Neutrophil (primary cell): ENCODE results near the gene BCAS1.
"Not testable (repeated sequence)": the region's sequence is repeated elsewhere in the genome, so short reads cannot be mapped to it uniquely, and the experiment has no call there.

Source experiments
- H3K27ac ChIP-seq: fragments of 200-600 bp; sonication (generic); 2 replicates; pipeline ENCODE4 v1.5.1; 2016; ENCODE audit warnings: mild to moderate bottlenecking, moderate library complexity
- H3K27me3 ChIP-seq: fragments of 200-600 bp; sonication (generic); 2 replicates; pipeline ENCODE4 v1.6.0; 2016; ENCODE audit warnings: mild to moderate bottlenecking
- H3K36me3 ChIP-seq: fragments of 200-600 bp; sonication (generic); 2 replicates; pipeline ENCODE4 v1.5.1; 2017
- H3K4me1 ChIP-seq, 2 experiments: fragments of 200-600 bp in 1 of 2; sonication (generic) in 1 of 2; 1 replicate in 1 of 2; 2 replicates in 1 of 2; pipeline versions ENCODE4 v1.5.1 to v1.6.1; 2013 to 2016; ENCODE audit warnings: low read depth in 1 of 2, low read length in 1 of 2, mild to moderate bottlenecking in 1 of 2, moderate library complexity in 1 of 2; ENCODE audit not compliant: control insufficient read depth in 1 of 2, insufficient read depth in 1 of 2
- H3K4me3 ChIP-seq, 2 experiments: fragments of 200-600 bp in 1 of 2; sonication (generic) in 1 of 2; 1 replicate in 1 of 2; 2 replicates in 1 of 2; pipeline ENCODE4 v1.5.1; 2013 to 2016; ENCODE audit warnings: low read depth in 1 of 2, low read length in 1 of 2, mild to moderate bottlenecking in 1 of 2, moderate library complexity in 1 of 2
- H3K9me3 ChIP-seq: fragments of 200-600 bp; sonication (generic); 2 replicates; pipeline ENCODE4 v1.5.1; 2016
- TF ChIP-seq, protein P1 (sequence below): fragments of 200-600 bp; sonication (generic); IDR thresholded peaks from 2 replicates; pipeline ENCODE4 v1.5.1; 2016; ENCODE audit warnings: antibody characterized with exemption

Gene BCAS1

DNA sequence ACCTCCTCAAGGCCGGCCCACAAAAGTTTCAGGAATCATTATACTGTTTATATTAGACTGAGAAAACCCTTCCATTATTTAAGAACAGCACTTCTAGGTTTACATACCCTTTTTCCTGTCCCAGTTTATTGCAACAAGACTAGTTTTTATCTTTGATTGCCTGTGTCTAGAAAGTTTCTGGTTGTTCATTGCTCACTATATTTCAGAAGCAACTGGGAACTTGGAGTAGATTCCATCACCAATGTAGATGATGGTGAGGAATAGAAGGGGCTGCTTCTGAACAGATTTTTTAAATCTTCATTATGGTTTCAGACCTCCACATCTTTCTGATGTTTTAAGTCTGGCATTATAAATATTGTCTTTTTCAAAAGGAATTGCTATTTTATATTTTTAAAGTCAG is 93.0 kb downstream of the BCAS1 start:
- Histone ChIP-seq H3K27ac (no peak overlapping the region), H3K27me3 (peaks cover 6% of the 10 kb centered on the region), H3K4me3 (no peak overlapping the region), H3K4me1 (no peaks in the 10 kb centered on the region), H3K36me3 (no peaks in the 10 kb centered on the region), H3K9me3 (no peaks in the 10 kb centered on the region)
- TF ChIP-seq, protein P1, sequence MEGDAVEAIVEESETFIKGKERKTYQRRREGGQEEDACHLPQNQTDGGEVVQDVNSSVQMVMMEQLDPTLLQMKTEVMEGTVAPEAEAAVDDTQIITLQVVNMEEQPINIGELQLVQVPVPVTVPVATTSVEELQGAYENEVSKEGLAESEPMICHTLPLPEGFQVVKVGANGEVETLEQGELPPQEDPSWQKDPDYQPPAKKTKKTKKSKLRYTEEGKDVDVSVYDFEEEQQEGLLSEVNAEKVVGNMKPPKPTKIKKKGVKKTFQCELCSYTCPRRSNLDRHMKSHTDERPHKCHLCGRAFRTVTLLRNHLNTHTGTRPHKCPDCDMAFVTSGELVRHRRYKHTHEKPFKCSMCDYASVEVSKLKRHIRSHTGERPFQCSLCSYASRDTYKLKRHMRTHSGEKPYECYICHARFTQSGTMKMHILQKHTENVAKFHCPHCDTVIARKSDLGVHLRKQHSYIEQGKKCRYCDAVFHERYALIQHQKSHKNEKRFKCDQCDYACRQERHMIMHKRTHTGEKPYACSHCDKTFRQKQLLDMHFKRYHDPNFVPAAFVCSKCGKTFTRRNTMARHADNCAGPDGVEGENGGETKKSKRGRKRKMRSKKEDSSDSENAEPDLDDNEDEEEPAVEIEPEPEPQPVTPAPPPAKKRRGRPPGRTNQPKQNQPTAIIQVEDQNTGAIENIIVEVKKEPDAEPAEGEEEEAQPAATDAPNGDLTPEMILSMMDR, result no peak

DNA sequence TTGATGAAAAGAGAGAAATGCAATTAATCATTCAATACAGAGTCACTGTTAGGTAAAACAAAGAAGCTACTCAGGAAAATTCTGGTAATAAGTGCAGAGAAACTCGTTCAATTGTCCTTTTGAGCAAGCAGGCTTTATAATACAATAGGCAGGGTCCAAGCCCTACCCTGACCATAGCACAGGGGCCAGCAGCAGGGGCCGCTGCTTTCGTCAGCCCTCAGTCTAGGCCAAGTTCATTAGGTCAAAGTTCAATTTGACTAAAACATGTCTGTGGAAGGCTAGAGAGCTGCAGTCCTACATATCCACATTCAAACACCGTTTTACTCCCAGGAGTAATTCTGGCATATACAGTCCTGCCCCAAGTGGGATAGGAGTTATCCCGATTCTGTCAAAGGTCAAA is 94.6 kb downstream of the BCAS1 start:
- TF ChIP-seq, protein P1, result no peak
- Histone ChIP-seq H3K4me3 (no peak overlapping the region), H3K36me3 (no peaks in the 10 kb centered on the region), H3K4me1 (no peaks in the 10 kb centered on the region), H3K27me3 (peaks cover 6% of the 10 kb centered on the region), H3K9me3 (no peaks in the 10 kb centered on the region), H3K27ac (no peak overlapping the region)

DNA sequence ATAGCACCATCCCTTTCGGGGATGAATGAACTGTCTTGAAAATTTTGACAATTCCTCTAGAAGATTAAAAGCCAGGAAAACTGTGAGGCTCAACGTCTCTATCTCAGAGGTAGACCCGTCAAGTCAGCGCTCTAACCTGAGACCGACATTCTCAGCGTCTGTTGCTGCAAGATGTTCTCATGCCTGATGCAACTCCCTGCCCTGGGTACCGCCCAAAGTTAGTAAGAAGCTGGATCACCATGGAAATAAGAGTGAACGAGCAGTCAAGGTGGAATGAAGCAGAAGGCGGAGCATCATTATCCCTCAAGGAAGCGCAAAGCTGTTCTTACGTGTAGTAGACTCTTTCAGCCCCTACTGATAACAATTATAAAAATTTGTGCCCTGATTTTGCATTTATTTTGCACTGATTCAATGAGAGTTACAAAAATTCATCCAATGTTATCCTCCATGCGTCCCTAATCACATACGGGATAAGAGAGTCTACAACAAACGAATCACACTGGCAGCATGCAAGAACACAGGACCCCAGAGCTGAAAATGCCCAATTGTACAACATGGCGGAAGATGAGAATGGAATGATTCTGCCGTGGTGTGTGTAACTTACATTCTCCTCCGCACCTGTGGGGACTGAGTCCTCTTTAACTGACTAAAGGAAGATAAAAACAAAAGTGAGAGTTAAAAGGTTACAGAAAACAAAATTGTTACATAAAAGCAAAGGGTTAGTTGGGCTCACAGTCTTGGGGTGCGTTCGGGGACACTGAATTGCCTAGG is 95.4 kb downstream of the BCAS1 start:
- Histone ChIP-seq H3K4me1 (no peaks in the 10 kb centered on the region), H3K9me3 (no peaks in the 10 kb centered on the region), H3K4me3 (no peak overlapping the region), H3K27me3 (peaks cover under 1% of the 10 kb centered on the region), H3K36me3 (no peaks in the 10 kb centered on the region), H3K27ac (no peak overlapping the region)
- TF ChIP-seq, protein P1, result no peak

DNA sequence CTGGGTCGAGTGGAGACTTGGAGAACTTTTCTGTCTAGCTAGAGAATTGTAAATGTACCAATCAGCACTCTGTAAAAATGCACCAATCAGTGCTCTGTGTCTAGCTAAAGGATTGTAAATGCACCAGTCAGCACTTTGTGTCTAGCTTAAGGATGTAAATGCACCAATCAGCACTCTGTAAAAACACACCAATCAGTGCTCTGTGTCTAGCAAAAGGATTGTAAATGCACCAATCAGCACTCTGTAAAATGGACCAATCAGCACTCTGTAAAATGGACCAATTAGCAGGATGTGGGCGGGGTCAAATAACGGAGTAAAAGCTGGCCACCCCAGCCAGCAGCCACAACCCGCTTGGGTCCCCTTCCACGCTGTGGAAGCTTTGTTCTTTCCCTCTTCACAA is 96.5 kb downstream of the BCAS1 start:
- not testable (repeated sequence) for H3K4me3 ChIP-seq, H3K9me3 ChIP-seq, H3K27me3 ChIP-seq, H3K36me3 ChIP-seq, H3K4me1 ChIP-seq, H3K27ac ChIP-seq

DNA sequence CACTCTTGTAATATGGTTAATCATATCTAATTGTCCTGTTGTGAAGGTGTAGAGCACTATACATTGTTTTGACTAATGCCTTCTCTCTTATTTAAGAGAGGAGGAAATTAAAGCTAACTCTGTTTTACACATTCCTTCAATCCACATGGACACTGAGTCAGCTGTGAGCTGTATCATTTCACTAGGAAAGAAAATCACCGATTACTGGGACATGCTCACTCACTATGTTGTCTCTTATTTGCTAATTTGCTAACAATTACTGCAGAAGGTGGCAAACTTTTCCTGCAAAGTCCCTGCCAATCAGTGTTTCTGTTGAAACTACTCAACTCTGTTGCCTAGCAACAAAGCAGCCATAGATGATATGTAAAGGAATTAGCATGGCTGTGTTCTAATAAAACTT is 98.2 kb downstream of the BCAS1 start:
- H3K36me3 ChIP-seq, result no peaks in the 10 kb centered on the region
- no peak overlapping the region for H3K27ac ChIP-seq
- no peaks in the 10 kb centered on the region for H3K27me3 ChIP-seq
- no peaks in the 10 kb centered on the region for H3K9me3 ChIP-seq
- no peak overlapping the region for H3K4me3 ChIP-seq
- H3K4me1 ChIP-seq, result no peaks in the 10 kb centered on the region
- TF ChIP-seq, protein P1, result no peak

DNA sequence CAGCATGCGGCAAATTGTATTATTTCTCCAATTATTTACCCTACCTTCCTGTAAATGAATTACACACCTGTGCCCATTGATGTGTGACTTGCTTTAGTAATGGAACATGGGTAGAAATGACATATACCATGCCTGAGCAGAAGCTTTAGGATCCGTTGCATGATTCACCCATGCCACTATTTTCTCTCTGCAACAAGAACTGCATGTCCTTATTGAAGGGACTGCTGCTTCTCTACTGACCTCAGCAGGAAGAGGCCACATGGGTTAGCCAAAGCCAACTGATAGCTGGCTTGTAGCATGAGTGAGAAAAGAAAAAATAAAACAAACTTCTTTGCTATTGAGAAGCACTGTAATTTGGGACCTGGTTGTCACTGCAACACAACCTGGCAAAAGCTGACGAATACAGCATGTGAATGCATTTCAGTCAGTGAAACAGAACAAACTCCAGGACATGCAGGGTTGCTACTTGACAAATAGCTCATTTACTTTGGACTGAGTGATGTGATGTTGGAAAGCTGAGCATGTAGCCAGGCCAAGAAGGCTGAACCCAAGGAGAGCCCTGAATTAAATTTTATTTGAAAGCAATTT is 99.2 kb downstream of the BCAS1 start:
- Histone ChIP-seq H3K27me3 (no peaks in the 10 kb centered on the region), H3K4me3 (no peak overlapping the region), H3K4me1 (no peaks in the 10 kb centered on the region), H3K9me3 (no peaks in the 10 kb centered on the region), H3K27ac (no peak overlapping the region), H3K36me3 (no peaks in the 10 kb centered on the region)
- TF ChIP-seq, protein P1, result no peak
